GM13977 (cell line): ENCODE data around the gene ERC2.

Experiments
- DNase-seq: peaks from one replicate; pipeline ENCODE4 v3.0.0; 2012; ENCODE audit warnings: low spot score
- CTCF ChIP-seq: IDR thresholded peaks from 2 replicates; pipeline ENCODE4 v1.5.1; 2012; ENCODE audit warnings: mild to moderate bottlenecking, control low read depth; ENCODE audit not compliant: insufficient read depth; ENCODE audit errors: extremely low read depth, missing control alignments
- in situ Hi-C: fragments of 300-500 bp; cut with MboI; formaldehyde crosslinking; loops from one replicate; pipeline ENCODE4 v1.12.0; 2022; ENCODE audit warnings: low sequenced_read_pairs, low pct_unique_long_range_greater_than_20kb, mixed read lengths, inconsistent platforms; ENCODE audit not compliant: unreplicated experiment

Gene ERC2

GRCh38 chr3:55484801-55485791, 983.2 kb downstream of the ERC2 start:
- in situ Hi-C loops = loop anchor here (10.0 kb wide), 1 partner anchor 260 kb away; no protein-coding TSS in a partner anchor
- DNase-seq = peak; percentile 91
- TF ChIP-seq CTCF = peak; percentile 76

GRCh38 chr3:55484191-55484689, 984.0 kb downstream of the ERC2 start:
- no peak for TF ChIP-seq CTCF
- in situ Hi-C loops = loop anchor here (10.0 kb wide), 1 partner anchor 261 kb away; no protein-coding TSS in a partner anchor
- no peak for DNase-seq

- DNase-seq = no peak
- TF ChIP-seq CTCF = no peak
- in situ Hi-C loops = loop anchor here (10.0 kb wide), 1 partner anchor 261 kb away; no protein-coding TSS in a partner anchor
Measured at GRCh38 chr3:55483196-55484095, 984.8 kb downstream of the ERC2 start.

- no peak for TF ChIP-seq CTCF
- in situ Hi-C loops = loop anchor here (10.0 kb wide), 1 partner anchor 262 kb away; no protein-coding TSS in a partner anchor
- no peak for DNase-seq
Measured at GRCh38 chr3:55482496-55483195, 985.6 kb downstream of the ERC2 start.

GRCh38 chr3:55481744-55482495, 986.3 kb downstream of the ERC2 start:
- DNase-seq = no peak
- TF ChIP-seq CTCF = no peak
- in situ Hi-C loops = loop anchor here (10.0 kb wide), 1 partner anchor 263 kb away; no protein-coding TSS in a partner anchor
